Stimulated activated CD8-positive, alpha-beta memory T cell treated with anti-CD3 and anti-CD28 coated beads, Interleukin-4, amount 100 ng/mL, for 4 hours (primary cell): ENCODE results near the gene CDH4.

Source experiments
- DNase-seq, 2 donors: peaks; one replicate each; pipeline ENCODE4 v3.0.0-alpha.2; 2020; ENCODE audit warnings: low read depth in 2 of 2, low spot score in 1 of 2

Gene CDH4

GRCh38 chr20:61725145-61725544, 473.1 kb downstream of the CDH4 start:
- no peak for DNase-seq

- DNase-seq: no peak
Observed at GRCh38 chr20:61725966-61726365, 473.9 kb downstream of the CDH4 start.

- no peak for DNase-seq
Observed at GRCh38 chr20:61726979-61727378, 474.9 kb downstream of the CDH4 start.

GRCh38 chr20:61727761-61728160, 475.7 kb downstream of the CDH4 start:
- DNase-seq: no peak

- DNase-seq: no peak
Observed at GRCh38 chr20:61728326-61728725, 476.3 kb downstream of the CDH4 start.

- DNase-seq: no peak
Observed at GRCh38 chr20:61728786-61729770, 477.0 kb downstream of the CDH4 start.

GRCh38 chr20:61730631-61731362, 478.7 kb downstream of the CDH4 start:
- no peak for DNase-seq

GRCh38 chr20:61731363-61732181, 479.5 kb downstream of the CDH4 start:
- no peak for DNase-seq

GRCh38 chr20:61732511-61733210, 480.6 kb downstream of the CDH4 start:
- DNase-seq: no peak

- no peak for DNase-seq
Observed at GRCh38 chr20:61733216-61733615, 481.2 kb downstream of the CDH4 start.

- DNase-seq: no peak
Observed at GRCh38 chr20:61733891-61734732, 482.1 kb downstream of the CDH4 start.

GRCh38 chr20:61734733-61735502, 482.9 kb downstream of the CDH4 start:
- no peak for DNase-seq

GRCh38 chr20:61735503-61735785, 483.4 kb downstream of the CDH4 start:
- no peak for DNase-seq

- no peak for DNase-seq
Observed at GRCh38 chr20:61736001-61736635, 484.1 kb downstream of the CDH4 start.

- no peak for DNase-seq
Observed at GRCh38 chr20:61736751-61737310, 484.8 kb downstream of the CDH4 start.

- DNase-seq: no peak
Observed at GRCh38 chr20:61737346-61737745, 485.3 kb downstream of the CDH4 start.

GRCh38 chr20:61737812-61738443, 485.9 kb downstream of the CDH4 start:
- DNase-seq: no peak

- no peak for DNase-seq
Observed at GRCh38 chr20:61738601-61739069, 486.6 kb downstream of the CDH4 start.
